Astrocyte of the spinal cord (primary cell): ENCODE results near the gene PACSIN2.

ENCODE experiments used
- DNase-seq: peaks from one replicate; pipeline ENCODE4 v3.0.0; 2011; ENCODE audit warnings: low read depth, low spot score
- H3K4me3 ChIP-seq: 2 replicates; pipeline ENCODE4 v1.5.1; 2011; ENCODE audit warnings: low read depth, mild to moderate bottlenecking, low read length, moderate library complexity
- CTCF ChIP-seq: IDR thresholded peaks from 2 replicates; pipeline ENCODE4 v1.5.1; 2012; ENCODE audit warnings: low read depth, mild to moderate bottlenecking, low read length, inconsistent platforms
- in situ Hi-C: cut with HindIII; loops from 2 replicates; pipeline ENCODE4 v1.10.0; 2017; ENCODE audit warnings: low sequenced_read_pairs

Gene PACSIN2

GRCh38 chr22:42970029-42970428, 44.9 kb downstream of the PACSIN2 start:
- TF ChIP-seq CTCF = no peak
- no peak overlapping the region for H3K4me3 ChIP-seq
- DNase-seq = no peak
- in situ Hi-C loops = no loop called here

GRCh38 chr22:42969348-42969975, 45.5 kb downstream of the PACSIN2 start:
- peak; percentile 71 for DNase-seq
- TF ChIP-seq CTCF = no peak
- H3K4me3 ChIP-seq = no peak overlapping the region
- in situ Hi-C loops = no loop called here

- in situ Hi-C loops = no loop called here
- H3K4me3 ChIP-seq = no peak overlapping the region
- no peak for DNase-seq
- TF ChIP-seq CTCF = no peak
Measured at GRCh38 chr22:42967933-42968332, 47.0 kb downstream of the PACSIN2 start.

- TF ChIP-seq CTCF = no peak
- in situ Hi-C loops = no loop called here
- no peak for DNase-seq
- no peak overlapping the region for H3K4me3 ChIP-seq
Measured at GRCh38 chr22:42967005-42967404, 47.9 kb downstream of the PACSIN2 start.

GRCh38 chr22:42966497-42966896, 48.5 kb downstream of the PACSIN2 start:
- TF ChIP-seq CTCF = no peak
- H3K4me3 ChIP-seq = no peak overlapping the region
- no peak for DNase-seq
- in situ Hi-C loops = no loop called here

GRCh38 chr22:42964994-42965699, 49.8 kb downstream of the PACSIN2 start:
- DNase-seq = peak; percentile 53
- no peak overlapping the region for H3K4me3 ChIP-seq
- in situ Hi-C loops = no loop called here
- no peak for TF ChIP-seq CTCF
